ENCODE data around the gene CRB2.

Gene CRB2

DNA sequence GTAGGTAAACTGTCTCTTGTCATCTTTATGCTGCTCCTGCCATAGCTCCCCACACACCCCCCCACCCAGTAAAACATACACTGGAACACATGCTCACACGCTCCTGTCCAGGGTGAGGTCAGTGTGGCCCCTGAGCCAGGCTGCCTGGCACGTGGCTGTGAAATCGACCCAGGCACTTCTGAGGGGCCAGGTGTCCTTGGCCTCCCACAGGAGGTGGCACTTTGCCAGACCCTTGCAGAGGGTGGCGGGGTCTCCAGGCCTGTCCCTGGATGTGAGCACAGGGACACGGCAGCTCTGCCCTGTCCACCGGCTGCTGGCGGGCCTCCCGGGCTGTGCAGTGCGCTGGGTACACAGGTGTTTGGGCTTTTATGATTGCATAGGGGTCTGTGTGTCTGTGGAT, 10.0 kb upstream of the CRB2 start:
- DNase-seq (ENCODE audit: low read depth) = no peak
- TF ChIP-seq CTCF (IDR thresholded peaks at IDR 0.05; ENCODE audit: low read depth, low read length, missing control alignments) = no peak
- in situ Hi-C loops (cut with HindIII; ENCODE audit: low sequenced_read_pairs) = no loop called here
- no peak overlapping the region for H3K4me3 ChIP-seq (ENCODE audit: low read depth, low read length)

- TF ChIP-seq CTCF (IDR thresholded peaks at IDR 0.05; ENCODE audit: low read depth, low read length, missing control alignments) = no peak
- in situ Hi-C loops (cut with HindIII; ENCODE audit: low sequenced_read_pairs) = no loop called here
- no peak overlapping the region for H3K4me3 ChIP-seq (ENCODE audit: low read depth, low read length)
- DNase-seq (ENCODE audit: low read depth) = no peak
Measured at GRCh38 chr9:123346826-123347225, 9.2 kb upstream of the CRB2 start.

DNA sequence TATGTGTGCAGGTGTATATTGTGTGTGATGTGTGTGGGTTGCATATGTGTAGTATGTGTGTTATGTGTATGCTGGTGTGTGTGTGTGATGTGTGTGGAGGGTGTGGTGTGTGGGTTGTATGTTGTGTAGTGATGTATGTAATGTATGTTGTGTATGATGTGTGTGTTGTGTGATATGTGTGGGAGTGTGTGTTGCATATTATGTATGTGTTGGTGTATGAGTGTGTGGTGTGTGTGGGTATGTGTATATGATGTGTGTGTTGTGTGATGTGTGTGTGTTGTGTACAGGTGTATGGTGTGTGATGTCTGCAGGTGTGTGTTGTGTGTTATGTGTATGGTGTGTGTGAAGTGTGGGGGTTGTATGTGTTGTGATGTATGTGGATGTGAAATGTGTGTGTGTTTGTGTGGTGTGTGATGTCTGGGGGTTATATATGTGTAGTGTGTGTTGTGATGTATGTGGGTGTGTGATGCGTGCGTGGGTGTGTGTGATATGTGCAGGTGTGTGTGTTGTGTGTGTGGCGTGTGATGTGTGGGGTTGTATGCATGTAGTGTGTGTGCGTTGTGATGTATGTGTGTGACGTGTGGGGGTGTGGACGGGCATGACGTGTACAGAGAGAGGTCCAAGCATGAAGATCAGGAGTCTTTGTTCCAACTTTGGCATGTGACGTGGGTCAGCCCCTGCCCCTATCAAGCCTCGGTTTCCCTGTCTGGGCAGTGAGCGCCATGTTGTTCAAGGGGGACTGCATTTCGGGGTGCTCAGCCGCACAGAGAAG, 8.5 kb upstream of the CRB2 start:
- TF ChIP-seq CTCF (IDR thresholded peaks at IDR 0.05; ENCODE audit: low read depth, low read length, missing control alignments) = no peak
- no peak overlapping the region for H3K4me3 ChIP-seq (ENCODE audit: low read depth, low read length)
- DNase-seq (ENCODE audit: low read depth) = no peak
- in situ Hi-C loops (cut with HindIII; ENCODE audit: low sequenced_read_pairs) = no loop called here

GRCh38 chr9:123348317-123348992, 7.5 kb upstream of the CRB2 start:
- TF ChIP-seq CTCF (IDR thresholded peaks at IDR 0.05; ENCODE audit: low read depth, low read length, missing control alignments) = no peak
- in situ Hi-C loops (cut with HindIII; ENCODE audit: low sequenced_read_pairs) = no loop called here
- no peak for DNase-seq (ENCODE audit: low read depth)
- H3K4me3 ChIP-seq (ENCODE audit: low read depth, low read length) = no peak overlapping the region

- TF ChIP-seq CTCF (IDR thresholded peaks at IDR 0.05; ENCODE audit: low read depth, low read length, missing control alignments) = no peak
- DNase-seq (ENCODE audit: low read depth) = no peak
- in situ Hi-C loops (cut with HindIII; ENCODE audit: low sequenced_read_pairs) = no loop called here
- H3K4me3 ChIP-seq (ENCODE audit: low read depth, low read length) = no peak overlapping the region
Measured at GRCh38 chr9:123349033-123349432, 7.0 kb upstream of the CRB2 start.

GRCh38 chr9:123349691-123350480, 6.1 kb upstream of the CRB2 start:
- in situ Hi-C loops (cut with HindIII; ENCODE audit: low sequenced_read_pairs) = loop anchor here (5.0 to 10.0 kb wide), 3 partner anchors 55 to 365 kb away; no protein-coding TSS in a partner anchor
- peak; percentile 98 for TF ChIP-seq CTCF (IDR thresholded peaks at IDR 0.05; ENCODE audit: low read depth, low read length, missing control alignments)
- no peak overlapping the region for H3K4me3 ChIP-seq (ENCODE audit: low read depth, low read length)
- peak; percentile 18 for DNase-seq (ENCODE audit: low read depth)
